ENCODE data around the gene OVOL3.

GRCh38 chr19:36084231-36085009 lies 26.5 kb upstream of the OVOL3 start:
- no peak for TF ChIP-seq CTCF (IDR thresholded peaks at IDR 0.05)
- TF ChIP-seq POLR2A (IDR thresholded peaks at IDR 0.05) = no peak
